GM21528 (cell line): ENCODE results near the gene PLEKHN1.

Source experiments
- ATAC-seq: cut with Tn5 transposase; IDR thresholded peaks from one replicate; pipeline ENCODE4 v1.9.1; 2021; ENCODE audit warnings: mild to moderate bottlenecking, moderate library complexity; ENCODE audit not compliant: unreplicated experiment, low FRiP score

Gene PLEKHN1

DNA sequence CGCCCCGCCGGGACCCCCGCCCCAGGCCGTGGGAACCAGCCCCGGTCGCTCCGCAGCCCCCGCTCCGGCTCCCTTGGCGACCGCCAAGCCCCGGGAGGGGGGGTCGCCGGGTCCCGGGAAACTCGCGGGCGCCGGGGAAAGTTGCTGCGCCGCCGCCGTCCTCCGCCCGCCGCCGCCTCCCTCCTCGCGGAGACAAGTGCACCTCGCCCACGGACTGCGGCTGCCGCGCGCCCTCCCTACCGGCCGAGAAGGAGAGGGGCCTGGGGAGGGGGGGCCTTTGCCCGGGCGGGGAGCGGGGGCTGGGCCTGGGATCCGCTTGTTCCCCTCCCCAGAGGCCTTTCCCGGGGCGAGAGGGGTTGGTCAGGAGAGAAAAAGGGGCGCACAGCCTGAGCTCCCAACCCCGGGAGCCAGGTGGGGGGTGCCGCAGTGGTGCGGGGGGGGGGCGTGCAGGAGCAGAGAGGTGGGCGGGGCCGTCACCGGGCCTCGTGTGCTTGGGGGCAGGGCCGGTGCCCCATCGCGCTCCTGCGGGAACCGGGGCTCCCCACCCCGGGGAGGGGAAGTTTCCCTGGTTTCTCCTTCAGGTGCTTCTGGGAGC, 54.2 kb downstream of the PLEKHN1 start:
- peak; percentile 24 for ATAC-seq

DNA sequence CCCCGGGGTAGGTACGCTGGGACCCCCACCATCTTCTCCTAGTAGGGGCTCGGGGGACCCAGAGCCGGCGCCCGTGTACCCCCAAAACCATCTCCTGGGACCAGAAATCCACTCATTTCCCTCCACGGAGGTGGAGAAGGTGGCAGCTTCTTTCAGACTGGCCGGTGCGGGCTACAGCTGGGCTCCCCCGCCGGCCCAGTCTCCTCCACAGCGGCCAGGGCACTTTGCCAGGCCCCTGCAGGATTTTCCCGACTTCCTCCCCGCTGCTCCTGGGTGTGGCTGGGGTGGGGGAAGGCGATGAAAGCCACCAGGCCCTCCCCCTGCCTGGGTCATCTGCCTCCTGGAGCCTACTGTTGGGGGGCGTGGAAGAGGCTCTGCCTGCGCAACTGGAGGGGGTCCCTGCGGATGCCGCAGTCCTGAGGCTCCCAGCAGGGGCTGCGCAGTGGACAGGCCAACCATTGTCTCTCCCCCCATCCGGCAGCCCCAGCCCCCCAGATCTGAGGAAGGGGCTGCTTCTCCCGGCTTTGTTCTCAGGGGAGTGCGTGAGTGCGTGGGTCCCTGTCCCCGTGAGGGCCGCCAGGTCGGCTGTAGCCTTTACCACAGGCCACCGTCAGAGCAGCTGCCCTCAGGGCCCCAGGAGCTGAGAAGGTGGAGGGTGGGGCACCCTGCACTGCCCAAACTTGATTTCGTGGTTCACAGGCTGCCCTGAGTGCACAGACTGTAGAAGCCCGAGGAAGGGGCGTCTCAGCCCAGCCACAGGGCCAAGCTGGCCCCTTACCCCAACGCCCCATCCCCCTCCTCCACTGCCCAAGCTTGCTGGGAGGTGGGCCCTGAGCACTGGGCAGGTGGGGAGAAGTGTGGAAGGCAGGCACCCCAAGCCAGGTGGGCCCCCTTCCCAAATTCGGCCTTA, 55.0 kb downstream of the PLEKHN1 start:
- no peak for ATAC-seq

DNA sequence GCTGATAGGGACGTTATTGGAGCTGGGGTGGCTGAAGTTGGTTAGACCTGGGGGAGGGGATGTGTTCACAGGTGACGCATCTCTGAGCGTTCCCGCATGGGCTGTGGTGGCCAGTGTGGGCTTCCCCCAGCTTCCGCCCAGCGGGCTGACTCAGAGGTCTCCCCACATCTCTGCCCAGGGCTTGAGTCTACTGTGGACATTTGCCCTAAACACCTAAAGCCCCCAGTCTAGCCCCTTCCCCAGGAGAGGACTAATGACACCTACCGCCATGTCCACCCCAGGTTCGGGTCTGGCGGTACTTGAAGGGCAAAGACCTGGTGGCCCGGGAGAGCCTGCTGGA, 55.6 kb downstream of the PLEKHN1 start:
- ATAC-seq = no peak

DNA sequence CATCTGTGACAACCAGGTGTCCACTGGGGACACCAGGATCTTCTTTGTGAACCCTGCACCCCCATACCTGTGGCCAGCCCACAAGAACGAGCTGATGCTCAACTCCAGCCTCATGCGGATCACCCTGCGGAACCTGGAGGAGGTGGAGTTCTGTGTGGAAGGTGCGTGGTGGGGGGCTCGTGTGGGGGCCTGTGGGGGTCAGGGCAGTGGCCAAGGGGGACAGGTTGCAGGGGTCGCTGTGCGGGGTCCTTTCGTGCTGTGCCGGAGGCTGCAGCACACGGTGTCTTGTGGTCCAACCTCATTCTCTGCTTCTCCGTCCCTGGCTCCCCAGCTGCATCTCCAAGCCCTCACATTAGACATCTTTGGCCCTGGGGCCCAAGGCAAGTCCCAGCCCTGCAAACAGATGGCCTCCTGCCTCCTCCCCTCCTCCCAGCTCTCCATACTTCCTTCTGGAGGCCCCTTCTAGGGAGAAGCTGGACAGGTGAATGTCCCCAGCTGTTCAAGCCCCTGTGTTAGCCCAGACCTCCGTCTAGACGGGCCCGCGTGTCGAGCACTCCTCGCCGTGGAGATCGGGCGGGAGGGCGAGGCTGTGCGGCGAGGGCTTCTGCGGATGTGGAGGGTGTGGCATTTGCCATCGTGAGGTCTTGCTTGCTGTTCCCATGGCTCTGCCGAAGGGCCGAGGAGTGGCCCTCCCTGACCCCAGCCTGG, 56.2 kb downstream of the PLEKHN1 start:
- no peak for ATAC-seq

DNA sequence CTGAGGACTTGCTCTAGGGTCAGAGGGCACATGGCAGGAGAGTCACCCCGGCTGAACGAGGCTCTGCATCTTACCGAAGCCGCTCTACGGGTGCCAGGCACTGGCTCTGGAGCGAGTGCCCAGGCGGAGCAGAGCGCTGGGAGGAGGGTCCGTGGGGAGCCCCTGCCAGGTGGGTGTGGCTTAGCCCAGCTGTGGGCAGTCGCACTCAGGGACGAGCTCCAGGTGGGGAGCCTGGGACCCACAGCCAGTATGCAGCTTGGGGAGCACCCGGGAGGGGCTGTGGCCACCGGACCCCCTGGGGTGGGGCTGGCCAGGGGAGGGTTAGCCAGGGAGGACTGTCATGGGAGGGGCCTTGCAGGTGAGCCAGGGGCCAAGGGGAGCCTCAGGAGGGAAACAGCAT, 57.4 kb downstream of the PLEKHN1 start:
- ATAC-seq = no peak

DNA sequence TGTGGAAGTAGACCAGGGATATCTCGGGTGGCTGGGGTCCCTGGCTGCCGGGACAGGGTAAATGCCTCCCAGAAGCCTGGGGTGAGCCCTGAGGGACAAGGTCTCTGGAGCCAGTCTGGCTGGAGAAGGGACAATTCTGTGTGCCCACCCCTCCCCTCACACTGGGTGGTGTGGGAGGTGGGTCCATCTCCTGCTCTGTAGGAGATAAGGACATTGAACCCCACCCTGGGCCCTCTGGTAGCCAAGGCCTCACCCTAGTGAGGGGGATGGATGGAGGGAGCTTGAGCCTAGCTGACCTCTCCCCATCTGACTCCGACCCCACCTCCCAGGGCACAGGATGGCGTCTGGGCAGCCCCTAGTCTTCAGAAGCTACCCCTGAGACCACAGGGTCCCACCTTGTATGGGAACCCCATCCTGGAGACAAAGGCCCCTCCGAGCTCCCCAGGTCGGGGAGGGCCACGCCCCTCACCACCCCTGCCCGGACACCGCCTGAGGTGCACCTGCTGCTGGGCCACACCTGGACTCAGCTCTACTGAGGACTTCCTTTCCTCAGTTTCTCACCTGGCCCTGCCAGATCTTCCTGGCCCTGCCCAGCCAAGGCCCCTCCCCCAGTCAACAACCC, 58.0 kb downstream of the PLEKHN1 start:
- no peak for ATAC-seq

DNA sequence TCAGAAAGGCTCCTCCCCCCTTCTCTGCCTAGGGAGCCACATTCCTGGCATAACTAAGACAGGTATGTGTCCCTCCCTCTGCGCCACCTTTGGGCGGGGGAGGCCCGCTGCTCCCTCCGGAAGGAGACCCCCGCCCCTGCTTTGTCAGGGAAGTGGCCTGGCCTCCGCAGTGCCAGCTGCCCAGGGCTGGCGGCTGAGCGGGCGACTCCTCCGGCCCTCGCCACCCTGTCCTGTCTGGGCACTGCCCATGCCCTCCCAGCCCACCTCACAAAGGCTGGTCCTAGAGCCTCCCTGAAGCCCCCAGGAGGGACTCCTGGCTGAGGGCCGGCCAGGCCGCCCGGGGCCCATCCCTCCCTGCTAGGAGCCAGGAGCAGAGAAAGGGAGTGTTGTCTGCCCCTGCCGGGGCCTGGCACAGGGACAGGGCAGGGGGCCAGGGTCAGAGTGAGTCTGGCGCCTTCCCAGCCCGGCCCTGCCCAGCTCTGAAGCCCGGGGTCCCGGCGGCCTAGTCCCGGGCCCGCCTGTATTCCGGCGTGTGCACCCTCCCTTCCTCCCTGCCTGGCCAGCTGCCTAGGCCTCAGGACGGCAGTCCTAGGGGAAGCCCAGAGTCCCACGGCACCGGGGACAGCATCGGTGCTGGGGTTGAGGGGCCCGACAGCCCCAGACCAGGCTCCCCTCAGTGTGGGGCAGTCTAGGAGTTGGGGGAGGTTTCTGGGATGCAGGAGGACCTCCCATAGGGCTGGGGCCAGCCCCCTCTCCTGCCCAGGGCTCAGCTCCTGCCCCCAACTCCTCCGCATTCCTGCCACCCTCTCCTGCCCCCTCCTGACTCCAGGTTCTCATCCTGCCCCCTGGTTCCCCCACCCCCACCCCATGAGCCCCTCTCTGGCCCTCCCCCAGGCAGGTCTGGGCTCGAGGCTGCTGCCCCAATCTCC, 58.8 kb downstream of the PLEKHN1 start:
- no peak for ATAC-seq
